ENCODE data around the gene RANBP1.

RANBP1 gene

DNA sequence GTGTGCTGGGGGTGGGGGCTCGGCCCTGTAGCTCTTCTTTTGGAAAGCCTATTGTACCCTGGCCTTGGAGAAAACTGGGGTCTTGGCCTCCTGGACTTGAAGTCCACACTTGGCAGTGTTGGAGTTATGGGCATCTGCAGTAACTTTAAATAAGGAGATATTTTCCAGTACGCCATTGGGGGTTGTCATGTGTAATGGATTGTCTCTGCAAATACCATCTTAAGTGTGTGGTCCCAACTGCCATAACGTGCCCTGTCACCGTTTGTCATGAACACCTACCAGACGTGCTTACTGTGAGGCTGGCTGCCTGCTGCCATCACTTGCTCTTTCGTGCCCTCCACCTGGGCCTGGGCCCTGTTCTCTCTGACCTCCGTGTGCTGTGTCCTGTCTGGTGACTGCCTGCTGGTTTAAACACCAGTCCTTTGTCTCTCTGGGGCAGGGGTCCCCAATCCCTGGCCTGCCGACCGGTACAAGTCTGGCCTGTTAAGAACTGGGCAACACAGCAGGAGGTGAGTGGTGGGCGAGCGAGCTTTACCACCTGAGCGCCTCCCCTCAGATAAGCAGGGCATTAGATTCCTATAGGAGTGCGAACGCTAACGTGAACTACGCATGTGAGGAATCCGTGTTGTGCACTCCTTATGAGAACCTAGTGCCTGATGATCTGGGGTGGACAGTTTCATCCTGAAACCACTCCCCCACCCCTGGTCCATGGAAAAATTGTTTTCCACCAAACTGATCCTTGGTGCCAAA lies 12.1 kb downstream of the RANBP1 start:
- TF ChIP-seq, protein P1, sequence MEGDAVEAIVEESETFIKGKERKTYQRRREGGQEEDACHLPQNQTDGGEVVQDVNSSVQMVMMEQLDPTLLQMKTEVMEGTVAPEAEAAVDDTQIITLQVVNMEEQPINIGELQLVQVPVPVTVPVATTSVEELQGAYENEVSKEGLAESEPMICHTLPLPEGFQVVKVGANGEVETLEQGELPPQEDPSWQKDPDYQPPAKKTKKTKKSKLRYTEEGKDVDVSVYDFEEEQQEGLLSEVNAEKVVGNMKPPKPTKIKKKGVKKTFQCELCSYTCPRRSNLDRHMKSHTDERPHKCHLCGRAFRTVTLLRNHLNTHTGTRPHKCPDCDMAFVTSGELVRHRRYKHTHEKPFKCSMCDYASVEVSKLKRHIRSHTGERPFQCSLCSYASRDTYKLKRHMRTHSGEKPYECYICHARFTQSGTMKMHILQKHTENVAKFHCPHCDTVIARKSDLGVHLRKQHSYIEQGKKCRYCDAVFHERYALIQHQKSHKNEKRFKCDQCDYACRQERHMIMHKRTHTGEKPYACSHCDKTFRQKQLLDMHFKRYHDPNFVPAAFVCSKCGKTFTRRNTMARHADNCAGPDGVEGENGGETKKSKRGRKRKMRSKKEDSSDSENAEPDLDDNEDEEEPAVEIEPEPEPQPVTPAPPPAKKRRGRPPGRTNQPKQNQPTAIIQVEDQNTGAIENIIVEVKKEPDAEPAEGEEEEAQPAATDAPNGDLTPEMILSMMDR (conservative IDR thresholded peaks at IDR 0.05; ENCODE audit: low read length) = no peak
- no peak for DNase-seq (ENCODE audit: low read depth)

DNA sequence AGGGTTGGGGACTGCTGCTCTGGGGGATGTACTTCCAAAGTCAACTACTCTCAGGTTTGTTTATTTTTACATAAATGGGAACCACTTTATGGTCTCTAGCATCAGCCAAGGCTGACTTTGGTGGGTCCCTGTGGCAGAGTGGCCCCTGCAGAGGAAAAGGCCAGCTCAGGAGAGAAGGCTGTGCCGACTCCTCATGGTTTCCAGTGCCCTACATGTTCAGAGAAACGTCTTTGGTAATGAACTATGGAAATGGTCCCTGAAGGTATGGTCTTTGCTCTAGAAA lies 12.7 kb downstream of the RANBP1 start:
- no peak for DNase-seq (ENCODE audit: low read depth)
- TF ChIP-seq, protein P1 (conservative IDR thresholded peaks at IDR 0.05; ENCODE audit: low read length) = no peak
- H3K4me3 ChIP-seq (ENCODE audit: low read length) = no peak overlapping the region

More for the DNA sequence above, 12.1 kb downstream of the RANBP1 start:
- no peak overlapping the region for H3K4me3 ChIP-seq (ENCODE audit: low read length)

DNA sequence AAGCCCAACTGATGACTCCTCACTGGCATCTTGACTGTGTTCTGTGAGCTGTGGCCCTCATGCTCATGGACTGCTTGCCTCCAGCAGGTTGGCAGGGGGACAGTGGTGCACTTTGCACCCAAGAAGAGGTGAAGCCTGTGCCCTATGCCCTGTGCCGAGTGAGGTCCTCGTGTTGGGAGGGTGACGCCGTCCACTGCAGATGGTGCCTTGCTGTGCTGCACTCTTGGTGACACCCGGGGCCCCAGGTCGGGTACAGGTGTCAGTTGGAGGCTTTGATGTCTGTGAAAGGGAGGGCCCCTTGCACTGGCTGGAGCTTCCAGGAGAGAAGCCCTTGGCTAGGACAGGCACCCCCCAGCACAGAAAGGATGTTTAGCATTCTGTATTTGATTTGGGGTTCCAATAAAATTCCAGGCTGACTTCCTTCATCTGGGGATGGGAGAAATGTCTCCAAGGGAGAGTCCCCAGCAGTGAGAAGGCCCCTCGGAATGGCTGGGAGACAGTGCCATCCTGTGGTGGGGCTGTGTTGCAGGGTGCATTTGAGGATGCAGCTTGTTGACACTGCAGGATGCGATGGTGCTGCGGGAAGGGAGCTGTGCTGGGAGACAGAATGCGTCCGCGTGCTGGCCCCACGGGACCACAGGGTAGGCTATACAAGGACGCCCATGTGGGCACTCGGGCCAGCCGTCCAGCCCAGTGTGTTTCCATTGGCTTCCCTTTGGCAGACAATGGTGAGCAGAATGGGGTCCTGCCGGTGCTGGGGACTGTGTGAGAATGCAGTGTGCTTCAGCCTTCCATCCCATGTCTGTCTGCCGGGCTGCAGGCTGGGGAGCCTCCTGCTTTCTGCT lies 13.2 kb downstream of the RANBP1 start:
- no peak overlapping the region for H3K4me3 ChIP-seq (ENCODE audit: low read length)
- TF ChIP-seq, protein P1 (conservative IDR thresholded peaks at IDR 0.05; ENCODE audit: low read length) = peak; percentile 51
- peak; percentile 37 for DNase-seq (ENCODE audit: low read depth)

DNA sequence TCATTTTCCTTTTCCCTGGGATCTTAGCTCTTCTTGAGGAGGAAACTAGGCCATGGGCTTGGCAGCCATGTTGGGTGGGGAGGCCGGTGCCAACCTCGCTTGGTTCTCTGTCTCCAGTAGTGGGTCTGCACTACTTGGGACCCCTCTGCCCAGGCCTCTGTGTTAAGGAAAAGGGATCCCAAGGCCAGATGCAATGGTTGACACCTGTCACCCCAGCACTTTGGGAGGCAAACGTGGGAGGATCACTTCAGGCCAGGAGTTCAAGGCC lies 13.8 kb downstream of the RANBP1 start:
- DNase-seq (ENCODE audit: low read depth) = no peak
- no peak overlapping the region for H3K4me3 ChIP-seq (ENCODE audit: low read length)
- TF ChIP-seq, protein P1 (conservative IDR thresholded peaks at IDR 0.05; ENCODE audit: low read length) = no peak

DNA sequence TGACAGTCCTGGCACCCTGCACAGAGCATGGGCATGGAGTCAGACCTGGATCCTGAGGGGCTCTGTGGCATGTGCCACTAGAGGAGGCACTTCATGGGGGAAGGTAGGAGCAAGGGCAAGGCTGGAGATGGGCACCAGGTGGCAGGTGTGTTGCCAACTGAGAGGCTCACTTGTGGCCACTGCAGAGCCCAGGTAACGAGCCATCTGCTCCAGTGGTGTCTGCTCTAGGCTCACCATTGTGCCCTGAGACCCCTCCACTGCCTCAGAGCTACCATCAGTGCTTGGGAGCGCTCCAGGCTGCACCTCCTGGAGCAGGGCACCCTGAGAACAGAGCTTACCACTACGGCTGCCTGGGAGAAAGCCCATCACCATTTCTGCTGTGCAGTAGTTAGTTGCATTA lies 14.4 kb downstream of the RANBP1 start:
- no peak for DNase-seq (ENCODE audit: low read depth)
- no peak overlapping the region for H3K4me3 ChIP-seq (ENCODE audit: low read length)
- TF ChIP-seq, protein P1 (conservative IDR thresholded peaks at IDR 0.05; ENCODE audit: low read length) = no peak

DNA sequence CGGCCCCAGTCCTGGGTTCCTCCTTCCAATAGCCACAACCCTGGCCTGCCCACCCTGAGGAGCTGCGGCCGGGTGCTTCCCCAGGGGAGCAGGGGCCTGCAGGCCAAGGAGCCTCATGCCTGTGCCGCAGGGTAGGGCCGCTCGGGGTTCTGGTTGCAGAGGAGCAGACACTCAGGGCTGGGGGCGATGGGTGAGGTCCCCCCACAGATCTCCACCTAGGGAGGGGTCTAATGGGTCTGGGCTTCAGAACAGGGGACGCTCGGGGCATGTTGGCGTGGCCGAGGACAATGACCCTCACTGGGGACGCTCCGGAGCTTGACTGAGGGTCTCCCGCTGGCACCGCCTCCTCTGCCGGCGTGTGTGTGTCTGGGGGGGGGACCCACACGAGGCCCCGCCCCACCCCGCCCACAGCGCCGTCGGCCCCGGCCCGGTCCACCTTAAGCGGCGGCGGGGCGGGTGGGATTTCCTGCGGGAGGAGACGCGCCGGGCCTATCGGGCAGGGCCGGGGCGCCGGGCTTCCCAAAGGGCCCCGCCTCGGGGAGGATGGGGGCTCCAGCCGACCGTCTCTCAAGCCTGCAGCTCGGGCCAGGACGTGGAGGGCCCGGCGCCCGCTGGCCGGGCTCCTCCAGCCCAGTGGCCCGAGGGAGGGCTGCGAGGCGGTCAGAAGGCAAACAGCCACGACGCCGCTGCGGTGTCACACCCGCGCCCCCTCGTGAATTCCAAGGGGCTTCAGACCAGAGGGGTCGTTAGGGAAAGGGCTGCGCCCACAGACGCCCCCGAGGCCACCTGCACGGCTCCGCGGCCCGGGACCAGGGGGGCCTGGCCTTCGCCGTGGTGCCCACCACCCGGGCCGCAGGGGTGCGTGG lies 15.1 kb downstream of the RANBP1 start:
- DNase-seq (ENCODE audit: low read depth) = peak; percentile 77
- TF ChIP-seq, protein P1 (conservative IDR thresholded peaks at IDR 0.05; ENCODE audit: low read length) = no peak
- peak overlapping the region; percentile 75 for H3K4me3 ChIP-seq (ENCODE audit: low read length)
